ENCODE data around the gene LPP. TPM values are rescaled to one million over a fixed set of nuclear protein-coding genes. Genes with fewer than 3 reads are reported as not detected.

The LPP gene
- polyA plus RNA-seq, 1 experiment: 60.0 TPM

- ChIA-PET POLR2A (interaction anchor here (0.6 kb wide), 4 partner anchors 11 to 634 kb away, joined by 3 to 8 read pairs (median 4); no protein-coding TSS in a partner anchor), CTCF (interaction anchor here (1.4 kb wide), 1 partner anchor 1164 kb away, joined by 3 read pairs; no protein-coding TSS in a partner anchor)
- TF ChIP-seq CTCF (IDR thresholded peaks at IDR 0.05; ENCODE audit: insufficient read depth, low read depth, low read length): no peak
- H3K36me3 ChIP-seq (ENCODE audit: control insufficient read depth, insufficient read depth, low read length): no peaks in the 10 kb centered on the region
- no peak for DNase-seq (ENCODE audit: low read depth)
- H3K4me3 ChIP-seq (ENCODE audit: low read depth, low read length): no peak overlapping the region
- H3K27me3 ChIP-seq (ENCODE audit: control insufficient read depth, insufficient read depth, low read length): no peaks in the 10 kb centered on the region
These were observed 750.7 kb downstream of the LPP start for GRCh38 chr3:188904670-188905069.

GRCh38 chr3:188905547-188905946, 751.6 kb downstream of the LPP start:
- no peaks in the 10 kb centered on the region for H3K36me3 ChIP-seq (ENCODE audit: control insufficient read depth, insufficient read depth, low read length)
- POLR2A ChIA-PET: no interaction called here
- H3K27me3 ChIP-seq (ENCODE audit: control insufficient read depth, insufficient read depth, low read length): no peaks in the 10 kb centered on the region
- no peak for TF ChIP-seq CTCF (IDR thresholded peaks at IDR 0.05; ENCODE audit: insufficient read depth, low read depth, low read length)
- CTCF ChIA-PET: interaction anchor here (1.0 to 1.4 kb wide), 2 partner anchors 9 to 1165 kb away, joined by 3 read pairs; no protein-coding TSS in a partner anchor
- no peak for DNase-seq (ENCODE audit: low read depth)
- no peak overlapping the region for H3K4me3 ChIP-seq (ENCODE audit: low read depth, low read length)

GRCh38 chr3:188906236-188906635, 752.3 kb downstream of the LPP start:
- Histone ChIP-seq H3K27me3 (ENCODE audit: control insufficient read depth, insufficient read depth, low read length) (no peaks in the 10 kb centered on the region), H3K4me3 (ENCODE audit: low read depth, low read length) (no peak overlapping the region), H3K36me3 (ENCODE audit: control insufficient read depth, insufficient read depth, low read length) (no peaks in the 10 kb centered on the region)
- TF ChIP-seq CTCF (IDR thresholded peaks at IDR 0.05; ENCODE audit: insufficient read depth, low read depth, low read length): no peak
- ChIA-PET POLR2A (no interaction called here), CTCF (interaction anchor here (1.0 kb wide), 1 partner anchor 9 kb away, joined by 3 read pairs; no protein-coding TSS in a partner anchor)
- no peak for DNase-seq (ENCODE audit: low read depth)

GRCh38 chr3:188908002-188908850, 754.3 kb downstream of the LPP start:
- CTCF ChIA-PET: interaction anchor here (1.4 kb wide), 1 partner anchor 16 kb away, joined by 4 read pairs; no protein-coding TSS in a partner anchor
- Histone ChIP-seq H3K27me3 (ENCODE audit: control insufficient read depth, insufficient read depth, low read length) (no peaks in the 10 kb centered on the region), H3K4me3 (ENCODE audit: low read depth, low read length) (no peak overlapping the region), H3K36me3 (ENCODE audit: control insufficient read depth, insufficient read depth, low read length) (no peaks in the 10 kb centered on the region)
- DNase-seq (ENCODE audit: low read depth): no peak
- no peak for TF ChIP-seq CTCF (IDR thresholded peaks at IDR 0.05; ENCODE audit: insufficient read depth, low read depth, low read length)
- POLR2A ChIA-PET: no interaction called here

GRCh38 chr3:188911026-188911850, 757.3 kb downstream of the LPP start:
- ChIA-PET CTCF (interaction anchor here (1.0 kb wide), 1 partner anchor 10 kb away, joined by 4 read pairs; no protein-coding TSS in a partner anchor), POLR2A (no interaction called here)
- no peaks in the 10 kb centered on the region for H3K36me3 ChIP-seq (ENCODE audit: control insufficient read depth, insufficient read depth, low read length)
- DNase-seq (ENCODE audit: low read depth): no peak
- H3K27me3 ChIP-seq (ENCODE audit: control insufficient read depth, insufficient read depth, low read length): no peaks in the 10 kb centered on the region
- TF ChIP-seq CTCF (IDR thresholded peaks at IDR 0.05; ENCODE audit: insufficient read depth, low read depth, low read length): no peak
- no peak overlapping the region for H3K4me3 ChIP-seq (ENCODE audit: low read depth, low read length)
